Renal pelvis (tissue), 4 donors: Measurements from ENCODE around the gene IRF9. TPM values are rescaled to one million over a fixed set of nuclear protein-coding genes. Genes with fewer than 3 reads are reported as not detected.

Experiments used
- DNase-seq: peaks from one replicate; pipeline ENCODE4 v3.0.0-alpha.2; 2013
- polyA plus RNA-seq, 3 donors: library from polyadenylated mRNA; unstranded; fragments of 120-200 nt; gene quantifications; one replicate each; pipeline ENCODE4 v1.2.1, GENCODE V29; 2013; ENCODE audit not compliant: insufficient read length in 3 of 3

Gene IRF9
- polyA plus RNA-seq, 3 donors: 56.8 to 68.9 (median 57.2) TPM

GRCh38 chr14:24213866-24214662, 53.0 kb downstream of the IRF9 start:
- no peak for DNase-seq

- peak; percentile 87 for DNase-seq
Observed at GRCh38 chr14:24215495-24216344, 54.7 kb downstream of the IRF9 start, which contains the start of gene MDP1. TSS of gene MDP1 (minus strand) at chr14:24216066. CDS start at chr14:24215955, 111 bp downstream.

Other genes with a start within 250 kb of the IRF9 start
- 10 to 100 TPM; 56.3 to 69.2 (median 65.6) TPM for gene DHRS4, start 207.5 kb upstream of the IRF9 start, polyA plus RNA-seq
- gene DHRS4L2, start 172.3 kb upstream of the IRF9 start, polyA plus RNA-seq: 10 to 100 TPM; 36.1 to 44.3 (median 36.8) TPM
- gene CARMIL3, start 109.3 kb upstream of the IRF9 start, polyA plus RNA-seq: 1 to 10 TPM; 2.2 to 2.4 (median 2.4) TPM
- under 1 TPM in 1 of 3 donors, not detected in 2; 0.24 TPM for gene CPNE6, start 89.7 kb upstream of the IRF9 start, polyA plus RNA-seq
- 10 to 100 TPM; 37.7 to 41.7 (median 40.0) TPM for gene PCK2, start 67.0 kb upstream of the IRF9 start, polyA plus RNA-seq
- gene DCAF11, start 46.5 kb upstream of the IRF9 start, polyA plus RNA-seq: 10 to 100 TPM; 82.2 to 96.2 (median 92.8) TPM
- gene NRL, start 46.3 kb upstream of the IRF9 start, polyA plus RNA-seq: 1 to 10 TPM; 2.7 to 3.2 (median 2.9) TPM
- gene FITM1, start 30.6 kb upstream of the IRF9 start, polyA plus RNA-seq: 1 to 10 TPM; 1.1 to 2.3 (median 1.5) TPM
- gene PSME1, start 25.1 kb upstream of the IRF9 start, polyA plus RNA-seq: 100 to 1,000 TPM; 175 to 216 (median 196) TPM
- 10 to 100 TPM; 19.8 to 29.7 (median 21.1) TPM for gene EMC9, start 19.7 kb upstream of the IRF9 start, polyA plus RNA-seq
- gene PSME2, start 14.7 kb upstream of the IRF9 start, polyA plus RNA-seq: 100 to 1,000 TPM; 145 to 164 (median 151) TPM
- gene RNF31, start 13.8 kb upstream of the IRF9 start, polyA plus RNA-seq: 10 to 100 TPM; 46.4 to 70.4 (median 53.4) TPM
- gene REC8, start 10.8 kb downstream of the IRF9 start, polyA plus RNA-seq: 10 to 100 TPM; 71.4 to 85.6 (median 80.8) TPM
- 10 to 100 TPM; 39.6 to 48.5 (median 42.8) TPM for gene IPO4, start 27.6 kb downstream of the IRF9 start, polyA plus RNA-seq
- gene TM9SF1, start 34.2 kb downstream of the IRF9 start, polyA plus RNA-seq: 10 to 100 TPM; 45.2 to 55.8 (median 46.7) TPM
- gene TSSK4, start 44.4 kb downstream of the IRF9 start, polyA plus RNA-seq: 10 to 100 TPM in 2 of 3 donors, 1 to 10 TPM in 1; 3.9 to 17.9 (median 14.1) TPM
- 10 to 100 TPM; 50.6 to 70.2 (median 58.2) TPM for gene CHMP4A, start 52.2 kb downstream of the IRF9 start, polyA plus RNA-seq
- 10 to 100 TPM; 13.0 to 20.1 (median 15.3) TPM for gene MDP1, start 54.8 kb downstream of the IRF9 start, polyA plus RNA-seq
- 100 to 1,000 TPM; 197 to 260 (median 254) TPM for gene NEDD8, start 71.1 kb downstream of the IRF9 start, polyA plus RNA-seq
- gene GMPR2, start 71.7 kb downstream of the IRF9 start, polyA plus RNA-seq: 100 to 1,000 TPM; 120 to 132 (median 123) TPM
- 10 to 100 TPM; 59.4 to 62.5 (median 60.9) TPM for gene TINF2, start 81.4 kb downstream of the IRF9 start, polyA plus RNA-seq
- gene TGM1, start 101.9 kb downstream of the IRF9 start, polyA plus RNA-seq: 1 to 10 TPM; 1.5 to 4.2 (median 2.5) TPM
- 10 to 100 TPM; 24.2 to 25.5 (median 25.0) TPM for gene RABGGTA, start 110.3 kb downstream of the IRF9 start, polyA plus RNA-seq
- gene DHRS1, start 138.5 kb downstream of the IRF9 start, polyA plus RNA-seq: 10 to 100 TPM; 41.6 to 68.7 (median 43.4) TPM
- 10 to 100 TPM; 28.0 to 29.7 (median 28.7) TPM for gene NOP9, start 138.6 kb downstream of the IRF9 start, polyA plus RNA-seq
- 10 to 100 TPM; 24.7 to 32.3 (median 28.3) TPM for gene CIDEB, start 146.7 kb downstream of the IRF9 start, polyA plus RNA-seq
- gene LTB4R2, start 148.9 kb downstream of the IRF9 start, polyA plus RNA-seq: 1 to 10 TPM; 3.2 to 5.3 (median 4.4) TPM
- 1 to 10 TPM; 5.0 to 7.2 (median 5.7) TPM for gene LTB4R, start 150.2 kb downstream of the IRF9 start, polyA plus RNA-seq
- gene ADCY4, start 173.8 kb downstream of the IRF9 start, polyA plus RNA-seq: 10 to 100 TPM; 19.3 to 22.6 (median 20.8) TPM
- gene RIPK3, start 178.7 kb downstream of the IRF9 start, polyA plus RNA-seq: 1 to 10 TPM; 3.3 to 4.1 (median 3.8) TPM
- gene NFATC4, start 206.9 kb downstream of the IRF9 start, polyA plus RNA-seq: 10 to 100 TPM; 60.1 to 84.6 (median 72.6) TPM
- gene NYNRIN, start 237.7 kb downstream of the IRF9 start, polyA plus RNA-seq: 10 to 100 TPM; 44.1 to 58.4 (median 56.4) TPM